BE2C (cell line): ENCODE data around the gene OTOA.
"Not testable (repeated sequence)": the region's sequence is repeated elsewhere in the genome, so short reads cannot be mapped to it uniquely, and the experiment has no call there.

Experiments
- DNase-seq: peaks from one replicate; pipeline ENCODE4 v3.0.0-alpha.2; 2020
- H3K27me3 ChIP-seq: fragments of 250-450 bp; sonication (Bioruptor Pico); 2 replicates; pipeline ENCODE4 v1.5.1; 2020; ENCODE audit warnings: mild to moderate bottlenecking
- H3K36me3 ChIP-seq: fragments of 250-450 bp; sonication (Bioruptor Pico); 2 replicates; pipeline ENCODE4 v1.5.1; 2020; ENCODE audit warnings: mild to moderate bottlenecking
- H3K4me1 ChIP-seq: fragments of 250-450 bp; sonication (Bioruptor Pico); 2 replicates; pipeline ENCODE4 v1.5.1; 2020
- H3K4me3 ChIP-seq: 2 replicates; pipeline ENCODE4 v1.5.1; 2011; ENCODE audit warnings: low read depth, low read length
- H3K9me3 ChIP-seq: fragments of 250-450 bp; sonication (Bioruptor Pico); 2 replicates; pipeline ENCODE4 v1.5.1; 2020
- CTCF ChIP-seq: IDR thresholded peaks from 2 replicates; pipeline ENCODE4 v1.5.1; 2012; ENCODE audit warnings: mild to moderate bottlenecking, low read depth, low read length

OTOA gene

GRCh38 chr16:21634216-21634615 lies 29.6 kb upstream of the OTOA start:
- H3K4me1 ChIP-seq = no peaks in the 10 kb centered on the region
- H3K4me3 ChIP-seq = no peak overlapping the region
- peaks cover 12% of the 10 kb centered on the region for H3K36me3 ChIP-seq
- DNase-seq = no peak
- TF ChIP-seq CTCF = no peak
- H3K27me3 ChIP-seq = no peaks in the 10 kb centered on the region
- H3K9me3 ChIP-seq = no peaks in the 10 kb centered on the region; the same call in 1 of the 2 replicates

GRCh38 chr16:21635694-21636093 lies 28.1 kb upstream of the OTOA start:
- not testable (repeated sequence) for H3K36me3 ChIP-seq

GRCh38 chr16:21637032-21637968 lies 26.5 kb upstream of the OTOA start:
- H3K9me3 ChIP-seq = no peaks in the 10 kb centered on the region; the same call in 1 of the 2 replicates
- no peaks in the 10 kb centered on the region; the same call in 1 of the 2 replicates for H3K36me3 ChIP-seq
- DNase-seq = no peak
- H3K27me3 ChIP-seq = no peaks in the 10 kb centered on the region
- no peak overlapping the region for H3K4me3 ChIP-seq
- no peak for TF ChIP-seq CTCF
- peaks cover under 1% of the 10 kb centered on the region; the same call in 1 of the 2 replicates for H3K4me1 ChIP-seq

More at GRCh38 chr16:21635694-21636093, 28.1 kb upstream of the OTOA start:
- not testable (repeated sequence) for H3K27me3 ChIP-seq, DNase-seq, H3K4me1 ChIP-seq, H3K9me3 ChIP-seq, H3K4me3 ChIP-seq

GRCh38 chr16:21638573-21638975 lies 25.2 kb upstream of the OTOA start:
- no peak for TF ChIP-seq CTCF
- Histone ChIP-seq H3K27me3 (no peaks in the 10 kb centered on the region), H3K4me1 (peaks cover 4% of the 10 kb centered on the region; the same call in 1 of the 2 replicates), H3K36me3 (no peaks in the 10 kb centered on the region; the same call in 1 of the 2 replicates), H3K9me3 (no peaks in the 10 kb centered on the region; the same call in 1 of the 2 replicates), H3K4me3 (no peak overlapping the region)
- no peak for DNase-seq

- Histone ChIP-seq H3K27me3 (no peaks in the 10 kb centered on the region), H3K4me3 (no peak overlapping the region), H3K4me1 (peaks cover 4% of the 10 kb centered on the region; the same call in 1 of the 2 replicates), H3K36me3 (no peaks in the 10 kb centered on the region; the same call in none of the 2 replicates), H3K9me3 (no peaks in the 10 kb centered on the region; the same call in 1 of the 2 replicates)
- TF ChIP-seq CTCF = no peak
- DNase-seq = no peak
Measured at GRCh38 chr16:21639493-21639892, 24.3 kb upstream of the OTOA start.

GRCh38 chr16:21641916-21642315 lies 21.9 kb upstream of the OTOA start:
- H3K27me3 ChIP-seq = no peaks in the 10 kb centered on the region
- peaks cover 4% of the 10 kb centered on the region; the same call in 1 of the 2 replicates for H3K4me1 ChIP-seq
- H3K9me3 ChIP-seq = no peaks in the 10 kb centered on the region; the same call in 1 of the 2 replicates
- H3K4me3 ChIP-seq = no peak overlapping the region
- no peak for DNase-seq
- no peaks in the 10 kb centered on the region; the same call in none of the 2 replicates for H3K36me3 ChIP-seq
- no peak for TF ChIP-seq CTCF
